KBM-7 (cell line): ENCODE data around the gene LSAMP.

ENCODE experiments used
- DNase-seq: peaks from one replicate; pipeline ENCODE4 v3.0.0-alpha.2; 2015
- in situ Hi-C: fragments of 300-500 bp; cut with MboI; formaldehyde crosslinking; loops from 2 replicates; pipeline ENCODE4 v1.14.3; 2020; ENCODE audit warnings: low sequenced_read_pairs, low pct_unique_long_range_greater_than_20kb, mixed read lengths

LSAMP gene

DNA sequence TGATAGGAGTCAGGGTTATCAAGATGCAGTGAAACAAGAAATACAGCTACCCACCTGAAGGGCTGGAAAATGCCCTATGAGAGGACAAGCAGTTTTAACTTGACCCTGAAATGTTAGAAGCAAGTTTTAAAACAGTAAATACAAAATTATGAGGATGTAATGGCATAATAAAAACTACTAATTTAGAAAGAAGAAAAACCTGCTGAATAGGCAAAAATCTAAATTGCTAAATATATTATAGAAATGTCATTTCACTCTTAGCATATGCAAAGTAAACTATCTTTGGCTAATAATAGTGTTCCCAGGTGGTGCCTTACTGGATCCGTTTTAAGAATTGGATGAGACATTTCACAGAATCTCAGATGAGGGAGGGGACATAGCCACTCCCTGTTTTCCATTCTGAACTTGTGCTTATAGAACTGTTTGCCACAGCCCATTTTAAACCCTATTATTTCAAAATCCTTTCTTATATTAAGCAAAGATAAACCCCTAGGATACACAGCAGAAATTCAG lies 294.6 kb downstream of the LSAMP start:
- in situ Hi-C loops = no loop called here
- DNase-seq = no peak

GRCh38 chr3:116148881-116149851 lies 296.1 kb downstream of the LSAMP start:
- no peak for DNase-seq
- in situ Hi-C loops = no loop called here

DNA sequence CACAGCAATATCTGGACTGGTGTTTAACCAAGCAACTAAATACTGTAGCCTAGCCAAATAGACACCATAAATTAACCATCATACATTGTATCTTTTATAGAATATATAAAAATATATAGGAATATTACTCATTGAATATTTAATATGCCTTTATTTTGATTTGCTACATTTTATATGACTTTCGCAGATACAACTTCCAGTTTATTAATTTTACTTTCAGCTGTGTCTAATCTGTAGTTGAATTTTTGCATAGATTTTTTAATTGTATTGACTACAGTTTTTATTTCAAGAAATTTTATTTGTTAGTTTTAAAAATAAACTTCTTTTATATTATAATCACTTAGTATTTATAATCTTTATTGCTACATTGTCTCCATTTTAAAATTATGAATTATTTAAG lies 299.7 kb downstream of the LSAMP start:
- no peak for DNase-seq
- in situ Hi-C loops = no loop called here

GRCh38 chr3:116141724-116142123 lies 303.6 kb downstream of the LSAMP start:
- in situ Hi-C loops = no loop called here
- DNase-seq = no peak

DNA sequence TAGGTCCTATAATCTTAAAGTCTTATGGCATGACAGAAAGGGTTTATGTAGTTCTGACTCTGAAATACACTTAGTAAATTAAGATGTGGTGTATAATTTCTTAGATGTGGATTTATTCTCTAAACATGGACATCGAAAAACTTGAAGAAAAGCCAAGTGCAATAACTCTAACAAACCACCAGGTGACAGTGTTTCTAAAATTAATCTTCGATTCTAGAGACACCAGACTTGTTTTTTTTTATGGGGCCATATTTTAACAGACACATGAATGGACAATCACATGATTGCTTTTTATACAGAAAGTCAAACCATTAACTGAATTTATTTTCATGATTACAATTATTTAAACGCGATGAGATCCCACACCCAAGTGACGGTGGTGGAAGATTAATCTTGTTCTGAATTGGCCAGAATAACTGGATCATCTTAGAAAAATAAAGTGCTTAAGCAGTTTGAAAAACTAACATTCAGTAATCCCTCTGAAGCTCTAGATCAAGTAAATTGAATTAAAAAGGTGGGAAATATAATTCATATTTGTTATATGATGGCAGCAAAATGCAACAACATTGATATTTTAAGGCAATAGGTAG lies 305.1 kb downstream of the LSAMP start:
- DNase-seq = peak; percentile 63
- in situ Hi-C loops = no loop called here

DNA sequence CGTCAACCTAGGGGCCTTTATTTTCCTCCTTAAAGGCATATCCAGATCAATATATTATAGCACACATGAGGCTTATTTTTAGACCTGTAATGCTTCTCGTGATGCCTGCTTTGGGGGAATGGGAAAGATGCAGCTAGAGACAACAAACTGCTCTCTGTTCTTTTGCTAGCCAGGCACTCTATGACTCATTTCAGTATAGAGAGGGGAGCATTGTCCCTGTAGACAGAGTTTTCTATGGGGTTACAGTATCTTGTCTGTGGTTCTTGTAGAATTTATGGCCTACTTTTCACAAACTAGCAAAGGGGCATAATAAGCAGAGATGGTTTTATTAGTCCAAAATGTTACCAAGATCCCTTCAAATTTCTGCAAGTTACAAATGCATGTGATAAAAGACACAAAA lies 305.6 kb downstream of the LSAMP start:
- DNase-seq = no peak

DNA sequence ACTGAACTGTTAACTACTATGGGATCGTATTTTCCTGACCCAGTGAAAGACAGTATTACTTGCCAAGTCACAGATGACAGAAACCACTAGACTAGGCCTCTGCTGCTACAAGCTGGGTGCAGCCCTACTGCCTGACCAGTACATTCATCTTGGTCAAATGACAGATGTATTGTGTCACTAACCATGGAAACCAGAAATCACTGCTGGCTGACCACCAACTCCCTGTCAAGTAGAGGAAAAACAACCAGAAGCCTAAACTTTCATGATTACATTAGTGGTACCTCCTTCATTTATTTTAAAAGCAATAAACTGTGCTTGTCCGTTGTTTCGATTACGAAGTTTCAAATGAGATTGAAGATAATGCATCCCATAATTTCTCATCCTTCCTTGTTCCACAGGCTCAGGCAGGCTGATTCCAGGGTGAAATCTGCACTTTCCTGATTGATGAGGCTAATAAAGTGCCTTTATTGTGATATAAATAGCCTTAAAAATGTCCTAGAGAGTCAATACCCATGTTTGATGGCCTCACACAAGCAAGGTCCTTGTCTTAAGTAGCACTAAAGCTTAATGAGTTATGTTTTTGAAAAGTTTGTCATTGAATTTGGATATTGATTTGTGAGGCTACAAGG lies 309.7 kb downstream of the LSAMP start:
- in situ Hi-C loops = no loop called here
- no peak for DNase-seq

More for the DNA sequence above, 305.6 kb downstream of the LSAMP start:
- in situ Hi-C loops = no loop called here

GRCh38 chr3:116129187-116129946 lies 315.9 kb downstream of the LSAMP start:
- in situ Hi-C loops = no loop called here
- no peak for DNase-seq

DNA sequence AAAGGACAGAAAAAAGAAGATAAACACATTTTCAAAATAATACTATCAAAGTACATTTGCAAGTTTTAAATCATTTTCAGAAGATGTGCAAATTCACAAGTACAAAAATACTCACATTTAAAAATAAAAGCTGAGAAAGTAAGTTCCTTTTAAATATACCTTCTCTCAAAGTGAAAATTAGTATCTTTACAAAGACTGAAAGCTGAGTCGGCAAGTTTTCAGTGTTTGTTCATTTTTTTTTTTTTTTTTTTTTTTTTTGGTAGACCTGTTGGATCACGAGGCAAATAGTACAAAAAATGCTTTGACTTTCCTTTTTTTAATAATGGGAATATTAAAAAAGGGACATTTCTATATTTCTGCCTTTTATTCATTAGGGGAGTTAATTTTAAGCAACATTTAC lies 317.8 kb downstream of the LSAMP start:
- DNase-seq = no peak
- in situ Hi-C loops = no loop called here

DNA sequence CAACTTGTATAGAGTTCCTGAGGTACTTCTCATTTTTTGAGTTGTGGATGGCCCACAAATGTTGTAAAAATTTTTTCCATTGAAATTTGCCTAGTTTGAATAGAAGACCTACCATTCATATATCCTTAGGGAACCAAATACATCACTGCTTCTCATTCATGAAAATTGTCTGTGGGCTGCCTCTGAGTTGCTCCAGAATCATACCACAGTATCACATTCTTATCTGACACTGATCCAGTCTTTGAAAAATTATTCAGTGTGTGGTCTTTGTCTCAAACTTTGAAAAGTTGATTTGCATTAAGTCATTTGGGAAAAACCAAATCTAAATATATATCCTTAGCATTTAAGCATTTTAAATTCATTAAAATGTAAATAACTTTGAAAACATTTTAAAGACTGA lies 321.1 kb downstream of the LSAMP start:
- in situ Hi-C loops = no loop called here
- no peak for DNase-seq

DNA sequence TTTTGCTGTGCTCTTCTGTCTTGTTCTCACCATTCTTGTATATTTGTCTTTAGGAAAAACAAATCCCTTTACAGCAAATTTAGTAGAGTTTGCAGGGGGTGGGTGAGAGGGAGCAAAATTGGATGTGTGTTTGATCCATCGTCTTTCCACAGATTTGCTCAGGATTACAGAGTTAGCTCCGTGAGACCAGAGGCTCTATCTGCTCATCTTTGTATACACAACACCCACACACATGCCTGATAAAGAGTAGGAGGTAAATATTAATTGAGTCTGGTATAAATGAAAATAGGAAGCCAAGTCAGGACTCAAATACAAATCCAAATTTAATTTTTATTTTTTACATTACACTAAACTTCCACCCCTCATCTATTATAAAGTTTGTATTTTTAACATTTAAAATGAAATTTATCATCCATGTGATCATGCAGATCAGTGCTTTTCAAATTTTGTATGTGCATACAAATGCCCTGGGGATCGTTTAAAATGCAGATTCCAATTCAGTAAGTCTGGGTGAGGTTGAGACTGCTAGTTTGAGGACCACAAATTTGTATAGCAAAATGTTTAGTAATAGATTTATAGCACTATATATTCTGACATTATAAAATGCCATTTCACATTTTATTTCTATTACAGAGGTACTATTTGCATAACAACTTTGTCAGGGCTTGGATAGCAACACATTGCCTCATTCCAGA lies 326.7 kb downstream of the LSAMP start:
- in situ Hi-C loops = no loop called here
- no peak for DNase-seq

- in situ Hi-C loops = no loop called here
Measured at GRCh38 chr3:116114586-116114985, 330.7 kb downstream of the LSAMP start.

GRCh38 chr3:116112696-116113095 lies 332.6 kb downstream of the LSAMP start:
- no peak for DNase-seq
- in situ Hi-C loops = no loop called here

More at GRCh38 chr3:116114586-116114985, 330.7 kb downstream of the LSAMP start:
- no peak for DNase-seq

- DNase-seq = no peak
- in situ Hi-C loops = no loop called here
Measured at GRCh38 chr3:116111765-116112164, 333.5 kb downstream of the LSAMP start.

- DNase-seq = no peak
- in situ Hi-C loops = no loop called here
Measured at GRCh38 chr3:116103868-116104530, 341.3 kb downstream of the LSAMP start.

GRCh38 chr3:116102037-116102436 lies 343.2 kb downstream of the LSAMP start:
- in situ Hi-C loops = no loop called here

DNA sequence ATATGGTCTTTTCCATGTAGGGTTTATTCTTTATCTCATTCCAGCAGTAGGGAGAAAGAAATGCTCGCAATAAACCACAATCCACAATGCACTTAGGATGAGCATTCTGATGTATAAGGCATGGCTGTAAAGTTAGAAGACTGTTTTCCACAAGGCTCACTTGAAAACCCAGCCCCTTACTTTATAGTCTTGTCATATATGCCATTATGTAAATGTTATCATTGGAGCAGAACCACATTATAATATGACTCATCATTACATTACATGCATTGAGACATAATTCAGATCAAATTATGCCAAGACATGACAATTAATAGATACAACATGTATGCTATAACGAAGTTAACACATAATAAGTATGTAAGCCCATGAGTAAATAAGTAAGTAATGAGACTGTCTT lies 348.1 kb downstream of the LSAMP start:
- in situ Hi-C loops = no loop called here
- DNase-seq = no peak

More at GRCh38 chr3:116102037-116102436, 343.2 kb downstream of the LSAMP start:
- no peak for DNase-seq

- DNase-seq = no peak
- in situ Hi-C loops = no loop called here
Measured at GRCh38 chr3:116096631-116097030, 348.7 kb downstream of the LSAMP start.
